ENCODE measurements around the gene MYH11.

The MYH11 gene

GRCh38 chr16:15836074-15836473 lies 20.8 kb downstream of the MYH11 start:
- no peak for DNase-seq (ENCODE audit: low spot score)
- Histone ChIP-seq H3K9me3 (replicated peaks in 1 of 2; ENCODE audit: control insufficient read depth in 2 of 2, insufficient read depth in 1 of 2, low read depth in 1 of 2, low read length in 2 of 2) (no peaks in the 10 kb centered on the region), H3K79me1 (ENCODE audit: low read depth, low read length) (no peaks in the 10 kb centered on the region), H3K18ac (ENCODE audit: low read length) (no peak overlapping the region), H3K4ac (ENCODE audit: low read length) (no peak overlapping the region), H4K91ac (ENCODE audit: low read depth, low read length, poor library complexity) (no peak overlapping the region), H2AFZ (ENCODE audit: low read length) (no peak overlapping the region), H3K14ac (ENCODE audit: low read length) (no peak overlapping the region), H4K8ac (ENCODE audit: low read depth, low read length) (no peak overlapping the region), H3K23ac (ENCODE audit: low read depth, low read length, poor library complexity) (no peak overlapping the region), H3K4me1 (ENCODE audit: control insufficient read depth in 2 of 2, insufficient read depth in 1 of 2, low read depth in 1 of 2, low read length in 2 of 2) (no peaks in the 10 kb centered on the region), H3K4me2 (ENCODE audit: insufficient read depth, low read length, poor library complexity, severe bottlenecking) (no peak overlapping the region), H3K36me3 (replicated peaks in 1 of 2; ENCODE audit: control insufficient read depth in 2 of 2, insufficient read depth in 2 of 2, low read length in 2 of 2) (no peaks in the 10 kb centered on the region), H2BK15ac (ENCODE audit: low read length) (no peak overlapping the region), H2AK5ac (ENCODE audit: low read depth, low read length) (no peak overlapping the region), H3K9ac (ENCODE audit: low read depth, low read length, poor library complexity) (no peak overlapping the region), H2BK12ac (ENCODE audit: low read length) (no peak overlapping the region), H3K4me3 (ENCODE audit: low read length in 2 of 2) (no peak overlapping the region), H2BK120ac (ENCODE audit: low read depth, low read length) (no peak overlapping the region), H3K27me3 (ENCODE audit: control insufficient read depth in 3 of 3, insufficient read depth in 3 of 3, low read depth in 1 of 3, low read length in 3 of 3) (peaks cover 0 to 7% (median 0%) of the 10 kb centered on the region in 3 experiments), H3K27ac (replicated peaks; ENCODE audit: low read length) (no peak overlapping the region), H2BK5ac (ENCODE audit: low read length) (no peak overlapping the region)
- WGBS, 2 donors (ENCODE audit: extremely low coverage in 2 of 2, insufficient read length in 2 of 2, insufficient replicate concordance in 1 of 2), result no CpG with 5 or more reads among the region's 6 CpGs

GRCh38 chr16:15835136-15835878 lies 21.5 kb downstream of the MYH11 start:
- no peak overlapping the region for H2AFZ ChIP-seq (ENCODE audit: low read length)
- H3K4ac ChIP-seq (ENCODE audit: low read length), result no peak overlapping the region
- no peaks in the 10 kb centered on the region for H3K9me3 ChIP-seq (replicated peaks in 1 of 2; ENCODE audit: control insufficient read depth in 2 of 2, insufficient read depth in 1 of 2, low read depth in 1 of 2, low read length in 2 of 2)
- no peak overlapping the region for H2BK15ac ChIP-seq (ENCODE audit: low read length)
- WGBS, 2 donors (ENCODE audit: extremely low coverage in 2 of 2, insufficient read length in 2 of 2, insufficient replicate concordance in 1 of 2), result no CpG with 5 or more reads among the region's 2 CpGs
- H3K27me3 ChIP-seq (ENCODE audit: control insufficient read depth in 3 of 3, insufficient read depth in 3 of 3, low read depth in 1 of 3, low read length in 3 of 3), result peaks cover 0 to 7% (median 0%) of the 10 kb centered on the region in 3 experiments
- H2BK120ac ChIP-seq (ENCODE audit: low read depth, low read length), result no peak overlapping the region
- H4K8ac ChIP-seq (ENCODE audit: low read depth, low read length), result no peak overlapping the region
- no peak overlapping the region for H3K27ac ChIP-seq (replicated peaks; ENCODE audit: low read length)
- no peak overlapping the region for H3K14ac ChIP-seq (ENCODE audit: low read length)
- H2BK5ac ChIP-seq (ENCODE audit: low read length), result no peak overlapping the region
- H3K9ac ChIP-seq (ENCODE audit: low read depth, low read length, poor library complexity), result no peak overlapping the region
- H3K4me1 ChIP-seq (ENCODE audit: control insufficient read depth in 2 of 2, insufficient read depth in 1 of 2, low read depth in 1 of 2, low read length in 2 of 2), result no peaks in the 10 kb centered on the region
- no peaks in the 10 kb centered on the region for H3K36me3 ChIP-seq (replicated peaks in 1 of 2; ENCODE audit: control insufficient read depth in 2 of 2, insufficient read depth in 2 of 2, low read length in 2 of 2)
- H3K4me3 ChIP-seq (ENCODE audit: low read length in 2 of 2), result no peak overlapping the region
- H2AK5ac ChIP-seq (ENCODE audit: low read depth, low read length), result no peak overlapping the region
- no peak overlapping the region for H3K23ac ChIP-seq (ENCODE audit: low read depth, low read length, poor library complexity)
- no peak overlapping the region for H3K18ac ChIP-seq (ENCODE audit: low read length)
- no peak for DNase-seq (ENCODE audit: low spot score)
- no peaks in the 10 kb centered on the region for H3K79me1 ChIP-seq (ENCODE audit: low read depth, low read length)
- no peak overlapping the region for H2BK12ac ChIP-seq (ENCODE audit: low read length)
- H3K4me2 ChIP-seq (ENCODE audit: insufficient read depth, low read length, poor library complexity, severe bottlenecking), result no peak overlapping the region
- no peak overlapping the region for H4K91ac ChIP-seq (ENCODE audit: low read depth, low read length, poor library complexity)

- H3K36me3 ChIP-seq (replicated peaks in 1 of 2; ENCODE audit: control insufficient read depth in 2 of 2, insufficient read depth in 2 of 2, low read length in 2 of 2), result no peaks in the 10 kb centered on the region
- H3K9me3 ChIP-seq (replicated peaks in 1 of 2; ENCODE audit: control insufficient read depth in 2 of 2, insufficient read depth in 1 of 2, low read depth in 1 of 2, low read length in 2 of 2), result no peaks in the 10 kb centered on the region
- H3K4me3 ChIP-seq (ENCODE audit: low read length in 2 of 2), result no peak overlapping the region
- no peak overlapping the region for H3K4ac ChIP-seq (ENCODE audit: low read length)
- no peak for DNase-seq (ENCODE audit: low spot score)
- H3K23ac ChIP-seq (ENCODE audit: low read depth, low read length, poor library complexity), result no peak overlapping the region
- no peak overlapping the region for H3K4me2 ChIP-seq (ENCODE audit: insufficient read depth, low read length, poor library complexity, severe bottlenecking)
- H4K91ac ChIP-seq (ENCODE audit: low read depth, low read length, poor library complexity), result no peak overlapping the region
- no peak overlapping the region for H4K8ac ChIP-seq (ENCODE audit: low read depth, low read length)
- H2BK5ac ChIP-seq (ENCODE audit: low read length), result no peak overlapping the region
- no peaks in the 10 kb centered on the region for H3K4me1 ChIP-seq (ENCODE audit: control insufficient read depth in 2 of 2, insufficient read depth in 1 of 2, low read depth in 1 of 2, low read length in 2 of 2)
- H2AFZ ChIP-seq (ENCODE audit: low read length), result no peak overlapping the region
- H2BK12ac ChIP-seq (ENCODE audit: low read length), result no peak overlapping the region
- H3K27me3 ChIP-seq (ENCODE audit: control insufficient read depth in 3 of 3, insufficient read depth in 3 of 3, low read depth in 1 of 3, low read length in 3 of 3), result peaks cover 0 to 7% (median 0%) of the 10 kb centered on the region in 3 experiments
- no peak overlapping the region for H3K27ac ChIP-seq (replicated peaks; ENCODE audit: low read length)
- H3K9ac ChIP-seq (ENCODE audit: low read depth, low read length, poor library complexity), result no peak overlapping the region
- no peak overlapping the region for H2AK5ac ChIP-seq (ENCODE audit: low read depth, low read length)
- no peaks in the 10 kb centered on the region for H3K79me1 ChIP-seq (ENCODE audit: low read depth, low read length)
- H3K14ac ChIP-seq (ENCODE audit: low read length), result no peak overlapping the region
- no CpG with 5 or more reads among the region's 4 CpGs for WGBS, 2 donors (ENCODE audit: extremely low coverage in 2 of 2, insufficient read length in 2 of 2, insufficient replicate concordance in 1 of 2)
- H3K18ac ChIP-seq (ENCODE audit: low read length), result no peak overlapping the region
- H2BK120ac ChIP-seq (ENCODE audit: low read depth, low read length), result no peak overlapping the region
- no peak overlapping the region for H2BK15ac ChIP-seq (ENCODE audit: low read length)
These were observed 22.3 kb downstream of the MYH11 start for GRCh38 chr16:15834502-15834901.

GRCh38 chr16:15833541-15833940 lies 23.3 kb downstream of the MYH11 start:
- H3K23ac ChIP-seq (ENCODE audit: low read depth, low read length, poor library complexity), result no peak overlapping the region
- no peaks in the 10 kb centered on the region for H3K9me3 ChIP-seq (replicated peaks in 1 of 2; ENCODE audit: control insufficient read depth in 2 of 2, insufficient read depth in 1 of 2, low read depth in 1 of 2, low read length in 2 of 2)
- no CpG with 5 or more reads among the region's 9 CpGs for WGBS, 2 donors (ENCODE audit: extremely low coverage in 2 of 2, insufficient read length in 2 of 2, insufficient replicate concordance in 1 of 2)
- H2AK5ac ChIP-seq (ENCODE audit: low read depth, low read length), result no peak overlapping the region
- H3K14ac ChIP-seq (ENCODE audit: low read length), result no peak overlapping the region
- H2BK5ac ChIP-seq (ENCODE audit: low read length), result no peak overlapping the region
- no peak overlapping the region for H4K8ac ChIP-seq (ENCODE audit: low read depth, low read length)
- H3K18ac ChIP-seq (ENCODE audit: low read length), result no peak overlapping the region
- no peaks in the 10 kb centered on the region for H3K36me3 ChIP-seq (replicated peaks in 1 of 2; ENCODE audit: control insufficient read depth in 2 of 2, insufficient read depth in 2 of 2, low read length in 2 of 2)
- no peak overlapping the region for H2BK120ac ChIP-seq (ENCODE audit: low read depth, low read length)
- no peak overlapping the region for H3K4me2 ChIP-seq (ENCODE audit: insufficient read depth, low read length, poor library complexity, severe bottlenecking)
- H3K27me3 ChIP-seq (ENCODE audit: control insufficient read depth in 3 of 3, insufficient read depth in 3 of 3, low read depth in 1 of 3, low read length in 3 of 3), result peaks cover 0 to 13% (median 0%) of the 10 kb centered on the region in 3 experiments
- H2AFZ ChIP-seq (ENCODE audit: low read length), result no peak overlapping the region
- no peak overlapping the region for H3K4me3 ChIP-seq (ENCODE audit: low read length in 2 of 2)
- H4K91ac ChIP-seq (ENCODE audit: low read depth, low read length, poor library complexity), result no peak overlapping the region
- no peak overlapping the region for H3K27ac ChIP-seq (replicated peaks; ENCODE audit: low read length)
- no peak overlapping the region for H3K4ac ChIP-seq (ENCODE audit: low read length)
- H2BK12ac ChIP-seq (ENCODE audit: low read length), result no peak overlapping the region
- no peak for DNase-seq (ENCODE audit: low spot score)
- H3K9ac ChIP-seq (ENCODE audit: low read depth, low read length, poor library complexity), result no peak overlapping the region
- H3K4me1 ChIP-seq (ENCODE audit: control insufficient read depth in 2 of 2, insufficient read depth in 1 of 2, low read depth in 1 of 2, low read length in 2 of 2), result no peaks in the 10 kb centered on the region
- no peak overlapping the region for H2BK15ac ChIP-seq (ENCODE audit: low read length)
- no peaks in the 10 kb centered on the region for H3K79me1 ChIP-seq (ENCODE audit: low read depth, low read length)
